PC-9 (cell line): ENCODE data around the gene DCN. TPM values are rescaled to one million over a fixed set of nuclear protein-coding genes. Genes with fewer than 3 reads are reported as not detected.

ENCODE experiments used
- BruUV-seq: library from RNA; stranded (reverse); fragments of 400-500 nt; replicated peaks from 2 replicates; lab custom pipeline; 2021; lab: Mats Ljungman, UMichigan
- CTCF ChIA-PET: fragments of 300-600 bp; sonication (Branson Sonifier 250); formaldehyde crosslinking; loops from one replicate; lab custom pipeline; 2022; ENCODE audit warnings: antibody characterized with exemption; lab: Charles Lee
- POLR2A ChIA-PET: fragments of 300-600 bp; sonication (Branson Sonifier 250); formaldehyde crosslinking; loops from one replicate; lab custom pipeline; 2022; ENCODE audit warnings: antibody characterized with exemption; ENCODE audit not compliant: unreplicated experiment; lab: Charles Lee
- DNase-seq, 2 experiments: peaks; one replicate each; pipeline versions ENCODE4 v3.0.0 to v3.0.0-alpha.2; 2015 to 2022; ENCODE audit warnings: mixed read lengths in 1 of 2
- H2AFZ ChIP-seq: fragments of 200-600 bp; sonication (generic); 2 replicates; pipeline ENCODE4 v1.8.1; 2017; ENCODE audit warnings: antibody characterized with exemption
- H3F3A ChIP-seq: fragments of 200-600 bp; sonication (generic); 2 replicates; pipeline ENCODE4 v1.8.1; 2017; ENCODE audit warnings: antibody characterized with exemption, mild to moderate bottlenecking, low read depth; ENCODE audit not compliant: insufficient read depth
- H3K27ac ChIP-seq: fragments of 200-600 bp; sonication (generic); 2 replicates; pipeline ENCODE4 v1.6.1; 2016; ENCODE audit warnings: mixed run types
- H3K27me3 ChIP-seq: fragments of 200-600 bp; sonication (generic); 2 replicates; pipeline ENCODE4 v1.6.1; 2016; ENCODE audit warnings: low read depth, mixed run types; ENCODE audit not compliant: insufficient read depth
- H3K36me3 ChIP-seq: fragments of 200-600 bp; sonication (generic); 2 replicates; pipeline ENCODE4 v1.6.1; 2016; ENCODE audit warnings: low read depth, mixed run types
- H3K4me1 ChIP-seq: fragments of 200-600 bp; sonication (generic); replicated peaks from 2 replicates; pipeline ENCODE4 v1.6.1; 2016; ENCODE audit warnings: mixed run types; ENCODE audit not compliant: insufficient read depth
- H3K4me2 ChIP-seq: fragments of 200-600 bp; sonication (generic); 2 replicates; pipeline ENCODE4 v1.6.1; 2017; ENCODE audit warnings: mixed run types
- H3K4me3 ChIP-seq: fragments of 200-600 bp; sonication (generic); 2 replicates; pipeline ENCODE4 v1.6.1; 2016; ENCODE audit warnings: mixed run types
- H3K79me2 ChIP-seq: fragments of 200-600 bp; sonication (generic); 2 replicates; pipeline ENCODE4 v1.6.1; 2017; ENCODE audit warnings: low read depth, mixed run types
- H3K9me2 ChIP-seq: fragments of 200-600 bp; sonication (generic); 2 replicates; pipeline ENCODE4 v1.8.1; 2017; ENCODE audit warnings: mild to moderate bottlenecking; ENCODE audit not compliant: insufficient read depth
- H3K9me3 ChIP-seq: fragments of 200-600 bp; sonication (generic); 2 replicates; pipeline ENCODE4 v1.8.1; 2016; ENCODE audit warnings: low read depth; ENCODE audit not compliant: insufficient read depth
- H4K20me1 ChIP-seq: fragments of 200-600 bp; sonication (generic); 2 replicates; pipeline ENCODE4 v1.8.1; 2017; ENCODE audit not compliant: insufficient read depth
- EZH2 ChIP-seq: fragments of 200-600 bp; sonication (generic); IDR thresholded peaks from 2 replicates; pipeline ENCODE4 v1.8.0; 2017; ENCODE audit warnings: antibody characterized with exemption, low read depth
- intact Hi-C: fragments of 100-400 bp; cut with micrococcal nuclease; formaldehyde crosslinking; loops from one replicate; pipeline ENCODE4 v1.10.0; 2022; ENCODE audit not compliant: unreplicated experiment
- total RNA-seq: library from RNA; stranded (reverse); gene quantifications from 2 replicates; pipeline ENCODE4 v1.2.3, GENCODE V29; 2021
- TF ChIP-seq, protein P1 (sequence below): fragments of 200-600 bp; sonication (generic); conservative IDR thresholded peaks from 2 replicates; pipeline ENCODE4 v1.6.1; 2017; ENCODE audit warnings: mixed run types, antibody characterized with exemption, mild to moderate bottlenecking, moderate library complexity

The DCN gene
- total RNA-seq, 1 experiment from 2014 or later = not detected

DNA sequence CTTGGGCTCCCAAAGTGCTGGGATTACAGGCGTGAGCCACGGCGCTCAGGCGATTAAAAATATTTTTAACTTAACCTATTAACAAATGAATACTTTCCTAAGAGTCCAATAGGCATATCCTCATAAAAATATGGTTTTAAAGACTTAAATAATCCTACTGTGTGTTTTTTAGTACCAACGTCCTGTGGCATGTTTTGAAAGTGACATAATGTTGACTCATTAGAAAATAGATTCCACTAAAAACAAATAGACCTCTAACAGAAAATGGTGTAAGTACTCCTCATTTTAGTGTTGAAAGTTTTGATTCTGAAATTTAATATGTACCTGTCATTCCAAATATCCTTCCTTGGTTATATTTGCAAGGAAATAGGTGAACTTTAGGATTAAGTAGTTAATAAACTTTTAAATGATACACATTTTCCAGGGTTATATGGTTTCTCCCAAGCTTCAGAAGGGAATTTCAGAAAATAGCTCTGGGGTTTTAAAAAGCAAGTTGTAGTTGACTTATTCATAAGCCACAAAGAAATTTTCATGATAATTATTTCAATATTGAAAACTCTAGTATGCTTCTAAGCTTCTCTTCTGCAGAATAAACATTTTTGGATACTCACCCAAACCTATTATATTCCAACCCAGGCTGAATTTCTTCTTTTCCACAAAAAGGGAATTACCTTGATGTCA lies 59.2 kb downstream of the DCN start:
- H3K9me3 ChIP-seq = no peaks in the 10 kb centered on the region

DNA sequence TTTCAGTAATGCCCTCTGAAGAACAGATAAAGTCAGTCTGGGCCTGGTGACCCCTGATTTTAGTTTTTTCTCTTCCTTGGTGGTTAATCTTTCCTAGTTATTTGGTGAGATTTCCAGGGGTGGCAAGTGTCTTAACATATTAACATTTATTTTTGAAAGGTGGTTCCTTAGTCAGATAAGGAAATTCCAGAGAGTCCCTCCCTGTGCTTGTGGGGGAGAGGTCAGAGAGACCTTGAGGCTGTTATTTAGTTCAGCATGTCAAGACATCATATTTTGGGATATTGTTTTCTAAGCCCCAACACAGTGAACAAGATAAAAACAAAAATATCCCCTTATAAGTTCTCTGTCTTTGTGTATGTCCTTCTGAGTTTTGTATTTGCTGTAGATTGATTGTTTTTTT lies 61.8 kb downstream of the DCN start:
- Histone ChIP-seq H3K9me3 (no peaks in the 10 kb centered on the region), H3K4me3 (no peak overlapping the region), H2AFZ (no peak overlapping the region), H3K79me2 (no peaks in the 10 kb centered on the region), H4K20me1 (no peaks in the 10 kb centered on the region), H3K36me3 (no peaks in the 10 kb centered on the region), H3K4me2 (no peak overlapping the region), H3K4me1 (no peaks in the 10 kb centered on the region), H3F3A (no peaks in the 10 kb centered on the region), H3K9me2 (no peaks in the 10 kb centered on the region), H3K27ac (no peak overlapping the region), H3K27me3 (no peaks in the 10 kb centered on the region)
- ChIA-PET CTCF (no interaction called here), POLR2A (no interaction called here)
- no peak for DNase-seq
- TF ChIP-seq, protein P1, sequence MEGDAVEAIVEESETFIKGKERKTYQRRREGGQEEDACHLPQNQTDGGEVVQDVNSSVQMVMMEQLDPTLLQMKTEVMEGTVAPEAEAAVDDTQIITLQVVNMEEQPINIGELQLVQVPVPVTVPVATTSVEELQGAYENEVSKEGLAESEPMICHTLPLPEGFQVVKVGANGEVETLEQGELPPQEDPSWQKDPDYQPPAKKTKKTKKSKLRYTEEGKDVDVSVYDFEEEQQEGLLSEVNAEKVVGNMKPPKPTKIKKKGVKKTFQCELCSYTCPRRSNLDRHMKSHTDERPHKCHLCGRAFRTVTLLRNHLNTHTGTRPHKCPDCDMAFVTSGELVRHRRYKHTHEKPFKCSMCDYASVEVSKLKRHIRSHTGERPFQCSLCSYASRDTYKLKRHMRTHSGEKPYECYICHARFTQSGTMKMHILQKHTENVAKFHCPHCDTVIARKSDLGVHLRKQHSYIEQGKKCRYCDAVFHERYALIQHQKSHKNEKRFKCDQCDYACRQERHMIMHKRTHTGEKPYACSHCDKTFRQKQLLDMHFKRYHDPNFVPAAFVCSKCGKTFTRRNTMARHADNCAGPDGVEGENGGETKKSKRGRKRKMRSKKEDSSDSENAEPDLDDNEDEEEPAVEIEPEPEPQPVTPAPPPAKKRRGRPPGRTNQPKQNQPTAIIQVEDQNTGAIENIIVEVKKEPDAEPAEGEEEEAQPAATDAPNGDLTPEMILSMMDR = no peak
- no peak for TF ChIP-seq EZH2
- intact Hi-C loops = no loop called here
- BruUV-seq = no TSS peak

More for the DNA sequence above, 59.2 kb downstream of the DCN start:
- no peaks in the 10 kb centered on the region for H3K79me2 ChIP-seq
- H3F3A ChIP-seq = no peaks in the 10 kb centered on the region
- ChIA-PET CTCF (no interaction called here), POLR2A (no interaction called here)
- intact Hi-C loops = no loop called here
- H4K20me1 ChIP-seq = no peaks in the 10 kb centered on the region
- TF ChIP-seq, protein P1 = no peak
- no peak for TF ChIP-seq EZH2
- H3K4me3 ChIP-seq = no peak overlapping the region
- no peak overlapping the region for H3K4me2 ChIP-seq
- no peaks in the 10 kb centered on the region for H3K4me1 ChIP-seq
- no peaks in the 10 kb centered on the region for H3K27me3 ChIP-seq
- H3K9me2 ChIP-seq = no peaks in the 10 kb centered on the region
- no peak overlapping the region for H2AFZ ChIP-seq
- H3K36me3 ChIP-seq = no peaks in the 10 kb centered on the region
- no peak for DNase-seq
- no TSS peak for BruUV-seq
- H3K27ac ChIP-seq = no peak overlapping the region

DNA sequence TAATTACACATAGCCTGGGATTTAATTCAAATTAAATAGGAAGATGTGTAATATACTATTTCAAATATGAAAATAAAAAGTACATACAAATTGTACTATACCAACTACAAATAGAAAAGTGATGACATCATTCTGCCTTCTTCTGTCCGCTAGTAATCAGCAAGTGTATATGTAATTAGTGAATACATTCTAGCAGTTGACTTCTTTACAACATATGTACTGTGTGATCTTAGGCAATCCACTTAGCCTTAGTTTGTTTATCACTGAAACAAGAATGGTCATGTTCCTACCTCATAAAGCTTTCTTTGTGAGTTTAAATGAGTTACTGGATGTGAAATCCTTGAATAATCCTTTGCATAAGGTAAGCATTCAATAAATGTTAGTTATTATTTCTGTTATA lies 63.5 kb downstream of the DCN start:
- Histone ChIP-seq H3K4me3 (no peak overlapping the region), H3K36me3 (no peaks in the 10 kb centered on the region), H3K9me3 (no peaks in the 10 kb centered on the region), H3K9me2 (no peaks in the 10 kb centered on the region), H4K20me1 (no peaks in the 10 kb centered on the region), H3K79me2 (no peaks in the 10 kb centered on the region), H3K4me2 (no peak overlapping the region), H3K4me1 (no peaks in the 10 kb centered on the region), H3K27me3 (no peaks in the 10 kb centered on the region), H3F3A (no peaks in the 10 kb centered on the region), H2AFZ (no peak overlapping the region), H3K27ac (no peak overlapping the region)
- no peak for TF ChIP-seq EZH2
- TF ChIP-seq, protein P1 = no peak
- ChIA-PET POLR2A (no interaction called here), CTCF (no interaction called here)
- DNase-seq = no peak
- intact Hi-C loops = no loop called here
- BruUV-seq = no TSS peak
